ENCODE results near the gene EPN2.

EPN2 gene

GRCh38 chr17:19332371-19333131 is 95.4 kb downstream of the EPN2 start:
- no peak for DNase-seq

DNA sequence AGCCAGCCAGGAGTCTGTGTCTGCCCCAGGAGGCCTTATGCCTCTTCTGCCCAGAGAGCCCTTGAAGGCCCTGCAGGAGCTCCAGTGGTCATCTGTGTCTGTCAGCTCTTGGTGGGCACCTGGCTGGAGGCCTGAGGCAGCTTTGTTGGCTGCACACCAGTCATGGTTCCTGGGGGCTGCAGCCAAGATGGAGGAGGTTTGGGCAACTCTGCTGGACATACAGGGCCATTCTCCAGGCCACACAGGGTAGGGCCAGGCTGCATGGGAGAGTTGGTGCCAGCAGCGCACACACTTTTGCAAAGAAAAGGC is 95.9 kb downstream of the EPN2 start:
- no peak for DNase-seq

GRCh38 chr17:19333736-19334290 is 96.6 kb downstream of the EPN2 start:
- no peak for DNase-seq

DNA sequence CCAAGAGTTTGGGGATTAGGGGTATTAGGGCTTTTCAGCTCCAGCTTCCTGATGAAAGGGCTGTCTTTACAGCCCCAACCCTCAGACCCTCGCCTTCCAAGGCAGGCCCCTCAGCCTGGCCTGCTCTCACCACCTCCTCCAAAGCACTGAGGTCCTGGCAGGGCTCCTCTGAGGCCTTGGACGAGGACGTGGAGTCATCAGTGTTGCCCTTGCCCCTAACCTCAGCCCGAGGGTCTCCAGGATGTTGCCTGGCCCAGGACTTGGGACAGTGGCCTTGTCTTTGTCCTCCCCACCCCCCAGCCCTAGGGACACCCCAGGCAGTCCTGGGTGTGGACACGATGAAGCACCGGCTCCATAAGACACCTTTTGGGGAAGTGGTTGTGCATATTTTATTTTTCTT is 97.2 kb downstream of the EPN2 start:
- DNase-seq, result no peak

- no peak for DNase-seq
Measured at GRCh38 chr17:19335951-19336631, 98.9 kb downstream of the EPN2 start.

- DNase-seq, result no peak
Measured at GRCh38 chr17:19336938-19337711, 100.0 kb downstream of the EPN2 start.

- no peak for DNase-seq
Measured at GRCh38 chr17:19337712-19338023, 100.5 kb downstream of the EPN2 start.

DNA sequence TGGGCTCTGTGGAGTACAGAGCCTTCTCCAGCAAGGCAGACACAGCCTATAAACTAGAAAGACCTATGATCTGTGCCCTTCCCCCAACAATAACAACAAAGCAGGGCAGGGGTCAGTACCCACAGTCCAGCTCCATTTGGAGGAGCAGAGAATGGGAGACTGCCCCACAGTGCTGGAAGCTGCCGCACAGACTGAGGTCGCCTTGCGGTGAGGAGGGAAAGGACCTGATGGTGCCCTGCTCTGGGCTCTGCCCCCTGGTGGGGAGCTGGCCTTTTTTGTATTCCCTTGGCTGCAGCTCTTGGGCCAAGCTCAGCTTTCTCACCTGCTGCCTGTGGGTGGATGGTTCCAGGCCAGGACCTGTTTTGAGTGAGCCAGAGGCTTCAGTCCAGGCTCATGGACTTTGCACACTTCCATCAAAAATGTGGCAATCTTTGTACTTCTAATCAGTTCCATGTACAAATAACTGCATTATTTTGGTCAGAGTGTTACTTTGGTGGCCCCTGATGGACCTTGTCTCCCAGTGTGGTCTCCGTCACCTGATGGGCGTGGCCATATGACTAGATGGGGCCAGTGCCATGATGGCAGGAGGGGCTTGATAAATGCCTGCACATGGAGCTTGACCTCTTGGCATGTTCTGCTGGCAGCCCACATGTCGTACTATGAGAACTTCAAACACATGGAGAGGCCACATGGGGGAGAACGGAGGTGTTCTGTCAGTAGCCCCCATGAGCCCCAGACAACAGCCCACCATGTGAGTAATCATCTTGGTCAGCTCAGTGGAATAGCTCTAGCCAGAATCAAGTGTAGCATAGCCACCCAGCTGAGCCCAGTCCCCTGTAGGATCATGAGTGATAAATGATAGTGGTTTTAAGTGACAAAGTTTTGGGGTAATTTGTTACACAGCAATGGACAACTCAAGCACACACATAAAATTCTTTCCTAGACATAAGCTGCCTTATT is 101.1 kb downstream of the EPN2 start:
- DNase-seq, result peak; percentile 44

GRCh38 chr17:19339341-19339815 is 102.2 kb downstream of the EPN2 start:
- DNase-seq, result no peak

GRCh38 chr17:19341211-19341631 is 104.1 kb downstream of the EPN2 start:
- DNase-seq, result no peak

DNA sequence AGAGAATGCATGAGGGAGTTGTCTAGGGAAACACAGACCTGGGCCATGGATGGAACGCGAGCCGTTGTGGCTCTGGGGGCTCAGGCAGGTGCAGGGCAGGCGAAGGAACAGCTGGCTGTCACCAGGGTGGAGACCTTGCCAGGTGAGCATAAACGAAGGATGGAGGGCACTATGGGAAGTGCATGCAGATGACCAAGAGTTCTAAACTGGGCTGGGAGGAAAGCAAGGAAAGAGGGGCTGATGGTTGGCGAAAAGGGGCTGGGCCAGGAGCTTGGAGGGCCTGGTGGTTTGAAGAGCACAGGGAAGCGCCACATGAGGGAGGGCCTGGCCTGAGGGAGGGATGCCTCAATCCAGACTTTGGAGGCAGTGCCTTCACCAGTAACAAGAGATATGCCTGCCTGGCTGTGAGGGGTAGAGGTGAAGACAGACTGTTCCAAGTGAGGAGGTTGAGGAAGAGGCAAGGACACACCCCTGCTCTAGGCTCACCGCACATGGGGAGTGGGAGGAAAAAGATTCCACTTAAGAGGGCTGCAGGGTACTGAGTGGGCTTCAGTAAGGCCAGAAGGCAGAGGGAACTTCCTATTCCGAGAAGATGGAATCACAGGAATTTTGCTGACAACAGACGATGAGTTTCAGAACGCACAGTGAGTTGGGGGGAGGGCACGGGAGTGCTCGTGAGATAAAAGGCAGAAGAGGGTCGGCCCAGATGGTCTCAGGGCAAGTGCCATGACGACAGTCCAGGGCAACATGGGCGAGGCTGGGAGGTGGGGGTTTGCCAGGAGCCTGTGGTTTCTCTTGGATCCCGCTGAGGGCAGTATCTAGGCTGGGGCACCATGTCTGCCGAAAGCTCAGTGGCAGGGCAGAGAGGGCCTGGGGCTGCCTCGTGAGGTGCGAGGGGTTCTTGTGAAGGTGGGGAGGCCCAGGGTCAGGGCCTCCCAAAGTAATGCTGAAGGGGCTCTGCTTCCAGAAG is 104.8 kb downstream of the EPN2 start:
- DNase-seq, result no peak

- no peak for DNase-seq
Measured at GRCh38 chr17:19342611-19343255, 105.6 kb downstream of the EPN2 start.

GRCh38 chr17:19343256-19343630 is 106.1 kb downstream of the EPN2 start:
- no peak for DNase-seq

GRCh38 chr17:19343671-19344151 is 106.5 kb downstream of the EPN2 start:
- DNase-seq, result no peak

- no peak for DNase-seq
Measured at GRCh38 chr17:19344311-19345066, 107.3 kb downstream of the EPN2 start.

GRCh38 chr17:19345067-19345460 is 107.9 kb downstream of the EPN2 start:
- no peak for DNase-seq

GRCh38 chr17:19345486-19346350 is 108.6 kb downstream of the EPN2 start:
- no peak for DNase-seq

DNA sequence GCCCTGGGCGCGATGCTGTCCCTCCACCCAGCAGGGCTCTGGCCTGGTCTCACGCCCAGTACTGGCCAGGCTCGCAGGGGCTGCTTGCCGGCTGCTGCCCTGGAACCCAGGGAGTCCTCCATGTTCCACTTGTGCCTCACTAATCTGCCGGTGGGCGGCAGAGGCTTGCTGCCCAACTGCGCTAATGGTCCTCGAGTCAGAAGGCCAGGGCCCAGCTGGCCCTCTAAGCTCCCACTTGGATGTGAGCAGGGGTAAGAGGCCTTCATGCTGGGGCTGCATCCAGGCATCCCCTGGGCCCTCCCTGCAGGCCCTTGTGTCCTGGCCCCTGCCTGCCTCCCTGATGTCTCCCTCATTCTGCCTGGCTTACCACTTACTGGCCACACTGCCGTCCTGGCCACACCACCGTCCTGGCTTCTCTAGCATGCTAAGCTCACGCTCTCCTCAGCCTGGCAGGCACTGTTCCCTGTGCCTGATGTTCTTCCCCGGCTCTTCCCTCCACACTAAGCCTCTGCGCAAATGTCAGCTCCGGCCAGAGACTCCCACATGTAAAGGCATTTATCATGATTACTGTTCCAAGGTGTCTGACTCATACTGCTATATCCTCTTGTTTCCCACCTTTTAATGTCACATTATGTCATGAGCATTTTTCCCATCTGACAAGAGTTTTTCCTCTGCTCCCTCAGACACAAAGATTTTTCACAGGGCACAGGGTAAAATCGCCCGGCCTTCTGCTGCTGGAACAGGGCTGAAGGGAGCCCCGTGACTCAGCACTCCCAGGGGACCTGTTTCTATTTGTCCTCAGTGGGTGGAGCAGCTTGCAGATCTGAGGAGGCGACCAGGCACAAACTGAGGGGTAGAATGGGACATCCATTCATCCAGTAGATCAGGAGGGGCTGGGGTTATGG is 109.4 kb downstream of the EPN2 start:
- DNase-seq, result no peak

Measured in activated effector memory CD4-positive, alpha-beta T cell treated with Interleukin-2 at 50 U/mL for 16 hours (primary cell).